MM.1S (cell line): ENCODE data around the gene KLHL14.

Experiments
- DNase-seq: peaks from one replicate; pipeline ENCODE4 v3.0.0-alpha.2; 2015
- H2AFZ ChIP-seq: fragments of 300-600 bp; sonication (generic); 2 replicates; pipeline ENCODE4 v1.6.0; 2016; ENCODE audit warnings: antibody characterized with exemption, low read length
- H3F3A ChIP-seq: fragments of 300-600 bp; sonication (generic); 2 replicates; pipeline ENCODE4 v1.6.1; 2016; ENCODE audit warnings: mild to moderate bottlenecking, antibody characterized with exemption, low read length, moderate library complexity, mixed read lengths; ENCODE audit not compliant: insufficient read depth
- H3K27ac ChIP-seq: fragments of 300-600 bp; sonication (generic); 2 replicates; pipeline ENCODE4 v1.5.1; 2016; ENCODE audit warnings: mild to moderate bottlenecking, low read length
- H3K27me3 ChIP-seq: fragments of 300-600 bp; sonication (generic); replicated peaks from 2 replicates; pipeline ENCODE4 v1.6.0; 2016; ENCODE audit warnings: low read length; ENCODE audit not compliant: insufficient read depth
- H3K36me3 ChIP-seq: fragments of 300-600 bp; sonication (generic); replicated peaks from 2 replicates; pipeline ENCODE4 v1.6.1; 2016; ENCODE audit warnings: mild to moderate bottlenecking, low read length, mixed read lengths; ENCODE audit not compliant: insufficient read depth
- H3K4me1 ChIP-seq: fragments of 300-600 bp; sonication (generic); 2 replicates; pipeline ENCODE4 v1.6.1; 2016; ENCODE audit warnings: low read length, mixed read lengths
- H3K4me2 ChIP-seq: fragments of 300-600 bp; sonication (generic); 2 replicates; pipeline ENCODE4 v1.6.0; 2016; ENCODE audit warnings: low read depth, low read length
- H3K4me3 ChIP-seq: fragments of 300-600 bp; sonication (generic); 2 replicates; pipeline ENCODE4 v1.5.1; 2016; ENCODE audit warnings: low read length, mixed read lengths
- H3K79me2 ChIP-seq: fragments of 300-600 bp; sonication (generic); 2 replicates; pipeline ENCODE4 v1.6.1; 2016; ENCODE audit warnings: mixed run types, low read length, mixed read lengths
- H3K9ac ChIP-seq: fragments of 300-600 bp; sonication (generic); 2 replicates; pipeline ENCODE4 v1.6.1; 2016; ENCODE audit warnings: low read length, mixed read lengths
- H3K9me2 ChIP-seq: fragments of 300-600 bp; sonication (generic); replicated peaks from 2 replicates; pipeline ENCODE4 v1.6.1; 2016; ENCODE audit warnings: mild to moderate bottlenecking, low read length, mixed read lengths; ENCODE audit not compliant: insufficient read depth
- H3K9me3 ChIP-seq: fragments of 300-600 bp; sonication (generic); replicated peaks from 2 replicates; pipeline ENCODE4 v1.6.1; 2016; ENCODE audit warnings: mild to moderate bottlenecking, low read length, mixed read lengths; ENCODE audit not compliant: insufficient read depth
- H4K20me1 ChIP-seq: fragments of 300-600 bp; sonication (generic); 2 replicates; pipeline ENCODE4 v1.6.1; 2016; ENCODE audit warnings: mild to moderate bottlenecking, low read length, moderate library complexity, mixed read lengths; ENCODE audit not compliant: insufficient read depth
- CTCF ChIP-seq: fragments of 300-600 bp; sonication (generic); IDR thresholded peaks from 2 replicates; pipeline ENCODE4 v1.5.1; 2016; ENCODE audit warnings: antibody characterized with exemption, low read length, mixed read lengths
- EZH2 ChIP-seq: fragments of 300-600 bp; sonication (generic); optimal IDR thresholded peaks from 2 replicates; pipeline ENCODE3; 2017; ENCODE audit warnings: low read depth, mild to moderate bottlenecking, antibody characterized with exemption, low read length, mixed read lengths
- EZH2phosphoT487 ChIP-seq: fragments of 300-600 bp; sonication (generic); IDR thresholded peaks from 2 replicates; pipeline ENCODE4 v1.6.1; 2018; ENCODE audit warnings: antibody characterized with exemption, low read length

The KLHL14 gene

GRCh38 chr18:32770054-32770665 lies 2.7 kb downstream of the KLHL14 start:
- no peaks in the 10 kb centered on the region for H4K20me1 ChIP-seq
- no peaks in the 10 kb centered on the region for H3K9me3 ChIP-seq
- TF ChIP-seq CTCF (no peak), EZH2phosphoT487 (no peak), EZH2 (no peak)
- H3K79me2 ChIP-seq, result no peaks in the 10 kb centered on the region
- H3K9me2 ChIP-seq, result no peaks in the 10 kb centered on the region
- no peaks in the 10 kb centered on the region for H3F3A ChIP-seq
- H3K9ac ChIP-seq, result no peak overlapping the region
- peak overlapping the region; percentile 50; the same call in 1 of the 2 replicates for H3K4me2 ChIP-seq
- no peak overlapping the region; the same call in 1 of the 2 replicates for H3K4me3 ChIP-seq
- no peaks in the 10 kb centered on the region for H3K4me1 ChIP-seq
- H3K36me3 ChIP-seq, result no peaks in the 10 kb centered on the region
- no peak overlapping the region for H3K27ac ChIP-seq
- peaks cover 3% of the 10 kb centered on the region for H3K27me3 ChIP-seq
- DNase-seq, result no peak
- H2AFZ ChIP-seq, result no peak overlapping the region

GRCh38 chr18:32769586-32770053 lies 3.2 kb downstream of the KLHL14 start:
- Histone ChIP-seq H4K20me1 (no peaks in the 10 kb centered on the region), H3K79me2 (no peaks in the 10 kb centered on the region), H3K4me2 (no peak overlapping the region), H3K9me2 (no peaks in the 10 kb centered on the region), H3F3A (no peaks in the 10 kb centered on the region), H3K27ac (no peak overlapping the region), H2AFZ (no peak overlapping the region), H3K9me3 (no peaks in the 10 kb centered on the region), H3K4me3 (no peak overlapping the region), H3K36me3 (no peaks in the 10 kb centered on the region), H3K27me3 (peaks cover 3% of the 10 kb centered on the region), H3K4me1 (no peaks in the 10 kb centered on the region), H3K9ac (no peak overlapping the region)
- no peak for DNase-seq
- TF ChIP-seq EZH2phosphoT487, result no peak
- TF ChIP-seq EZH2, result no peak
- TF ChIP-seq CTCF, result no peak

- Histone ChIP-seq H3K4me3 (no peak overlapping the region), H3K4me1 (no peaks in the 10 kb centered on the region), H3K4me2 (no peak overlapping the region), H3K9me2 (no peaks in the 10 kb centered on the region), H3K36me3 (no peaks in the 10 kb centered on the region), H3K27ac (no peak overlapping the region), H3K27me3 (peaks cover 3% of the 10 kb centered on the region), H4K20me1 (no peaks in the 10 kb centered on the region), H2AFZ (no peak overlapping the region), H3K9ac (no peak overlapping the region), H3K9me3 (no peaks in the 10 kb centered on the region), H3F3A (no peaks in the 10 kb centered on the region), H3K79me2 (no peaks in the 10 kb centered on the region)
- TF ChIP-seq CTCF (no peak), EZH2 (no peak), EZH2phosphoT487 (no peak)
- no peak for DNase-seq
Observed at GRCh38 chr18:32769071-32769585, 3.7 kb downstream of the KLHL14 start.
